A673 (cell line): ENCODE results near the gene BBS9. TPM values are rescaled to one million over a fixed set of nuclear protein-coding genes. Genes with fewer than 3 reads are reported as not detected.

Experiments
- BruUV-seq: library from RNA; stranded (reverse); fragments of 400-500 nt; replicated peaks from 2 replicates; lab custom pipeline; 2021; lab: Mats Ljungman, UMichigan
- CTCF ChIA-PET: fragments of 300-600 bp; sonication (Branson Sonifier 250); formaldehyde crosslinking; loops from one replicate; lab custom pipeline; 2022; ENCODE audit warnings: antibody characterized with exemption; lab: Charles Lee
- POLR2A ChIA-PET: fragments of 300-600 bp; sonication (Branson Sonifier 250); formaldehyde crosslinking; loops from one replicate; lab custom pipeline; 2022; ENCODE audit warnings: antibody characterized with exemption; ENCODE audit not compliant: low non-redundant PET; lab: Charles Lee
- DNase-seq: peaks from one replicate; pipeline ENCODE4 v3.0.0-alpha.2; 2015; ENCODE audit warnings: low spot score
- H3K27ac ChIP-seq: fragments of 200-600 bp; sonication (generic); 2 replicates; pipeline ENCODE4 v1.5.1; 2016; ENCODE audit warnings: mixed run types, low read depth, mild to moderate bottlenecking, mixed read lengths, antibody characterized with exemption, low read length; ENCODE audit not compliant: poor library complexity, severe bottlenecking
- H3K27me3 ChIP-seq: fragments of 200-600 bp; sonication (generic); replicated peaks from 2 replicates; pipeline ENCODE4 v1.6.1; 2017; ENCODE audit warnings: mixed run types, low read depth, mild to moderate bottlenecking, mixed read lengths, antibody characterized with exemption, low read length; ENCODE audit not compliant: insufficient read depth, poor library complexity
- H3K36me3 ChIP-seq: fragments of 200-600 bp; sonication (generic); 2 replicates; pipeline ENCODE4 v1.6.1; 2016; ENCODE audit warnings: mixed run types, mild to moderate bottlenecking, mixed read lengths, antibody characterized with exemption, low read length; ENCODE audit not compliant: insufficient read depth, poor library complexity, severe bottlenecking
- H3K4me1 ChIP-seq: fragments of 200-600 bp; sonication (generic); 2 replicates; pipeline ENCODE4 v1.6.1; 2017; ENCODE audit warnings: mixed run types, mild to moderate bottlenecking, mixed read lengths, antibody characterized with exemption, low read length; ENCODE audit not compliant: insufficient read depth, poor library complexity, severe bottlenecking
- H3K4me3 ChIP-seq: fragments of 200-600 bp; sonication (generic); 2 replicates; pipeline ENCODE4 v1.5.1; 2016; ENCODE audit warnings: low read depth, mixed run types, mild to moderate bottlenecking, mixed read lengths, low read length; ENCODE audit not compliant: poor library complexity, severe bottlenecking
- H3K9me3 ChIP-seq: fragments of 200-600 bp; sonication (generic); 2 replicates; pipeline ENCODE4 v1.6.1; 2016; ENCODE audit warnings: mixed run types, low read depth, mild to moderate bottlenecking, mixed read lengths, antibody characterized with exemption, low read length; ENCODE audit not compliant: poor library complexity, severe bottlenecking
- CTCF ChIP-seq: fragments of 300-800, 200-600 bp; sonication (generic); conservative IDR thresholded peaks from 2 replicates; pipeline ENCODE4 v1.5.1; 2017; ENCODE audit warnings: low read depth, mild to moderate bottlenecking, antibody characterized with exemption, low read length, moderate library complexity, mixed read lengths
- EZH2 ChIP-seq: fragments of 200-600 bp; sonication (generic); IDR thresholded peaks from 2 replicates; pipeline ENCODE4 v1.6.1; 2017; ENCODE audit warnings: borderline replicate concordance, low read depth, mild to moderate bottlenecking, mixed read lengths, antibody characterized with exemption, low read length; ENCODE audit not compliant: poor library complexity, severe bottlenecking
- intact Hi-C: fragments of 100-400 bp; cut with micrococcal nuclease; formaldehyde crosslinking; loops from one replicate; pipeline ENCODE4 v1.10.0; 2022; ENCODE audit not compliant: unreplicated experiment
- total RNA-seq: library from RNA; stranded (reverse); gene quantifications from 2 replicates; pipeline ENCODE4 v1.2.3, GENCODE V29; 2021

BBS9 gene
- total RNA-seq, 1 experiment from 2014 or later: 9.4 TPM

GRCh38 chr7:33107136-33108066 is 22.0 kb upstream of the BBS9 start:
- Histone ChIP-seq H3K36me3 (peaks cover 14% of the 10 kb centered on the region), H3K4me1 (peaks cover 8% of the 10 kb centered on the region), H3K9me3 (no peaks in the 10 kb centered on the region), H3K4me3 (peak overlapping the region; percentile 95), H3K27ac (no peak overlapping the region), H3K27me3 (no peaks in the 10 kb centered on the region)
- ChIA-PET POLR2A (no interaction called here), CTCF (interaction anchor here (1.1 kb wide), 1 partner anchor 261 kb away, joined by 5 read pairs; no protein-coding TSS in a partner anchor)
- TF ChIP-seq CTCF (peak; percentile 52), EZH2 (no peak)
- peak; percentile 58 for DNase-seq
- BruUV-seq: no TSS peak
- intact Hi-C loops: loop anchor here (1.0 to 5.0 kb wide), 3 partner anchors 261 to 340 kb away; no protein-coding TSS in a partner anchor

GRCh38 chr7:33108554-33109004 is 20.8 kb upstream of the BBS9 start:
- H3K36me3 ChIP-seq: peaks cover 2% of the 10 kb centered on the region
- peaks cover 8% of the 10 kb centered on the region for H3K4me1 ChIP-seq
- TF ChIP-seq CTCF (no peak), EZH2 (no peak)
- CTCF ChIA-PET: interaction anchor here (0.5 to 1.3 kb wide), 5 partner anchors 9 to 308 kb away, joined by 3 to 5 read pairs (median 3); no protein-coding TSS in a partner anchor
- no TSS peak for BruUV-seq
- peak; percentile 63 for DNase-seq
- POLR2A ChIA-PET: no interaction called here
- H3K4me3 ChIP-seq: peak overlapping the region; percentile 95
- no peaks in the 10 kb centered on the region for H3K27me3 ChIP-seq
- peak overlapping the region; percentile 86 for H3K27ac ChIP-seq
- no peaks in the 10 kb centered on the region for H3K9me3 ChIP-seq
- intact Hi-C loops: loop anchor here (2.0 to 5.0 kb wide), 2 partner anchors 262 to 341 kb away; no protein-coding TSS in a partner anchor

GRCh38 chr7:33109005-33109757 is 20.2 kb upstream of the BBS9 start, which contains the start of gene RP9:
Gene RP9, minus strand, starts transcription at chr7:33109404. Its CDS starts 32 bp downstream, at chr7:33109372.
- BruUV-seq: no TSS peak
- Histone ChIP-seq H3K4me3 (peak within 1 kb of the TSS; percentile 95), H3K27ac (peak within 1 kb of the TSS; percentile 86), H3K4me1 (peaks cover 8% of the 10 kb centered on the region), H3K27me3 (no peaks in the 10 kb centered on the region), H3K9me3 (no peaks in the 10 kb centered on the region), H3K36me3 (no peaks in the 10 kb centered on the region)
- DNase-seq: peak; percentile 89
- ChIA-PET POLR2A (interaction anchor here (0.7 kb wide), 1 partner anchor 959 kb away, joined by 3 read pairs; no protein-coding TSS in a partner anchor), CTCF (interaction anchor here (0.9 to 1.3 kb wide), 2 partner anchors 9 to 309 kb away, joined by 3 read pairs; no protein-coding TSS in a partner anchor)
- no peak for TF ChIP-seq EZH2
- peak; percentile 60 for TF ChIP-seq CTCF
- intact Hi-C loops: loop anchor here (2.0 to 5.0 kb wide), 2 partner anchors 262 to 342 kb away; no protein-coding TSS in a partner anchor
